Dermis blood vessel endothelial cell (primary cell): Measurements from ENCODE around the gene DUOXA1. TPM values are rescaled to one million over a fixed set of nuclear protein-coding genes. Genes with fewer than 3 reads are reported as not detected.
"Not testable (repeated sequence)": the region's sequence is repeated elsewhere in the genome, so short reads cannot be mapped to it uniquely, and the experiment has no call there.

Experiments
- DNase-seq: peaks from one replicate; pipeline ENCODE4 v3.0.0; 2010
- total RNA-seq: library from RNA; depleted of rRNA; stranded (reverse); fragments of >200 nt; gene quantifications from 2 replicates; pipeline ENCODE4 v1.2.3, GENCODE V29; 2014

DUOXA1 gene
- total RNA-seq, 1 donor from 2014 or later = not detected

- DNase-seq = no peak
These were observed 17.5 kb downstream of the DUOXA1 start for GRCh38 chr15:45112143-45112590.

- no peak for DNase-seq
These were observed 18.1 kb downstream of the DUOXA1 start for GRCh38 chr15:45111390-45112142.

- no peak for DNase-seq
These were observed 19.3 kb downstream of the DUOXA1 start for GRCh38 chr15:45110256-45110820.

- DNase-seq = no peak
These were observed 21.6 kb downstream of the DUOXA1 start for GRCh38 chr15:45107941-45108630.

GRCh38 chr15:45106002-45106790, 23.5 kb downstream of the DUOXA1 start:
- DNase-seq = no peak

GRCh38 chr15:45105586-45105985, 24.1 kb downstream of the DUOXA1 start:
- no peak for DNase-seq

- DNase-seq = not testable (repeated sequence)
These were observed 25.5 kb downstream of the DUOXA1 start for GRCh38 chr15:45104170-45104569.

DNA sequence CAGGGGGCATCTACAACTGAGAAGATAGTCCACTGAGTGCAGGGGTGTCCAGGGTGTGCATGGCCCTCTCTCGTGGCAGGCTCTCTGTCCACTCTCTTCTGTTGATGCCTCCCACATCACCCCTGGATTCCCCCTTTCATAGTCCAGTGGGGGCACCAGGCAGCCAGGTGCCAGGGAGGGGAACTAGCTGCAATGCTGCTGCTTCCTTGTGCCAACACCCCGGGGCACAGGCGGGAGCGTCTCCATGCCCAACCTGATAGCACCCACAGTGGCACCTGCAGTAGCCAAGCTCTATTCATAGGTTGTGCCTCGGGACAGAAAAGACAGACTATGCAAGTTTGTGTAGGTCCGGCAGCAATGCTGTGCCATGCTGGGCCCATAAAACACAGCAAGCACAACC, 27.5 kb downstream of the DUOXA1 start:
- no peak for DNase-seq

DNA sequence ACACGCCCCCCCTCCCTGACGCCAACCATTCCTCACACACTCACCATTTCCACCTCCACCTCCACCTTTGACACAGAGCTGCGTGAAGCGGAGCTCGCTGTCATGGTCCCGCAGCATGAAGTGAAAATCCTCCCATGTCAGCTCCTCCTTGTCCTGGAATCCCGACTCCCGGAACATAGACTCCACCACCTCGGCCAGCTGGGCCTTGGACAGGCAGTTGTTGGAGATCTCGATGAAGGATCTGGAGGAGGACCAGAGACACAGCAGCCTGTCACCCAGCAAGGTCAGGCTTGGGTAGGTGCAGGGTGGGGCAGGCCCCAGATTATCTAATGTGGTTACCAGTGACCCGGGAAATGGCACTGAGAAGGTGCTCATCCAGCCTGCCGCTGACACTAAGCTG, 27.9 kb downstream of the DUOXA1 start:
- no peak for DNase-seq

DNA sequence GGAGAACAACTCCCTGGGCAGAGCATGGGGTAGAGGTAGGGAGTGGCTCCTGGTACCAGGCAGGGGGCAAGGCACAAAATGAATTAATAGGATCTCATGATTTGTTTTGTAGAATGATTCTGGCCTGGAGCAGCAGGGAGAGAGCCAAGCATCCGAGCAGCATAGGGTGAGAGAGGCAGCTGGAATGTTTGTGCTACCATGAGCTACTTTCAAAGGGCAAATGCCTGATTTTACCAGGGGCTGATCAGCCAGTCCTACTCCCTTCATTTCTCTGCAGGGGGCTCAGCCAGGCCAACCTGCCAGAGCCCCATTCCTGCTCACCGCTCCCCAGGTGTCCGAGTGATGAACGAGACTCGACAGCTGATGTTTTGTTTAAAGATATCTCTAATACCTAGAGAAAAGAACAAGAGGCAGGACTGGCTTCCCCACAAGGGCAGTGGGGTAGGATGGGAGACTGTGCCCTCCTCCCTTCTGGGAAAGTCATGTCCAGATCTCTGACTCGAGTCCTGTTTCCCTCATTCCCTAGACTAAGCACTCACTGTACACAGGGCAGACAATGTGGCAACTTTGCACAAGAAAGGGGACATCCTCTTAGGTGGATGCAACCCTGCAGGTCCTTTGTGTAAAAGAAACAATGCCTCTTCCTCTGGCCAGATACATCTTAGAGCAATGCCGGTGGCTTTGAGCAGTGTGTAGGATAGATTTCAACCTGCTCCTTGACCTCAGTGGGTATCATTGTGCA, 28.6 kb downstream of the DUOXA1 start:
- no peak for DNase-seq

GRCh38 chr15:45099549-45100165, 30.0 kb downstream of the DUOXA1 start:
- DNase-seq = no peak

GRCh38 chr15:45097466-45097865, 32.2 kb downstream of the DUOXA1 start:
- DNase-seq = no peak

GRCh38 chr15:45095661-45096060, 34.0 kb downstream of the DUOXA1 start:
- no peak for DNase-seq

GRCh38 chr15:45094358-45094730, 35.3 kb downstream of the DUOXA1 start:
- DNase-seq = no peak

DNA sequence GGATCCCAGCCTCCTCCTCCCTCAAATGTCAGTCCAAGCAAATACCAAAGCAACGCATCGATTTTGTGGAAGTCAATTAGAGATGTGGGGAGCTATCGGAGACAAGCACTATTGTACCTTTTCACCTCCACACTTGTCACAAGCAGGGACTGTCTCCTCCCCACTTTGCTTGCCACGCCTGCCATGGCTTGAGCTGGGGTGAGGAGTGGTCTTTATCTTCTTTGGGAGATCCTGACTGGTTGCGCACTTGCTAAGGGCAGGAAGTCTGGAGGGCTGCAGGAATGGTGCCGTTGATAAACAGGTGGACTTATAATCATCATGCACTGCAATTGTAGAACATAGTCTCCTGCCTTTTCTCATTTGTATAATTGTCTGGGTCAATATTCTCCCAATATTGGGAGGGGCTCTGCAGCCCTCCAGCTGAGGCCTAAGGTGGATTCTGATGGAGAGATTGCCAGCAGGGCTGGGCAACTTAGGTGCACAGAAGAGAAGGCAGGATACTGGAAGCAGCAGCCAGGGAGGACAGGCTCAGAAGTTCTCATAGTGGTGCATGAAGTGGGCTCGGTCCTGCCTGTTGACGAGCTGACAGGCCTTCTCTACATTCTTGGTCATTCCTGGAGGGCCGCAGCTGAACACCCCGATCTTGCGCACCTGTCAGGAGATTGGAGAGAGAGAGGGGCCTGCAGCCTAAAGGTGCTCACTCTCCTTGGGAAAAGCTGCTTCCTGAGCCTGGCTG, 35.9 kb downstream of the DUOXA1 start:
- no peak for DNase-seq

GRCh38 chr15:45093013-45093412, 36.7 kb downstream of the DUOXA1 start:
- no peak for DNase-seq

DNA sequence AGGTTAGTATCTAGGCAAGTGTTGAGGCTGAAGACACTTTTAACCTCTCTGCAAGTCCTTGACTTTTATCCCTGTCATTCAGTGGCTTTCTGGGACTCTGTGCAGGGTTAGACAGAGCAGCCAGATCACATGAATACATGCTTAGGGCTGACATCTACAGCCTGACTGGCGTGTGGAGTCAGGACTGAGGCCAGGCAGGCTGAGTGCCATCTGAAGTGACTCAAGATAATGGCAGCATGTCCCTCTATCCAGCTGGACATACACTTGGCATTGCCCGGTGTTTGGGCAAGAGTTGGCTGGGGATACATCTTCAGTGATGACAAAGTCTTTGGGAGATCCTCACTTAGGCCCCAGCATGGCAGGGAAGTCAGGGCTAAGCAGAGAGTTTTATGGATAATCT, 38.1 kb downstream of the DUOXA1 start:
- DNase-seq = no peak

DNA sequence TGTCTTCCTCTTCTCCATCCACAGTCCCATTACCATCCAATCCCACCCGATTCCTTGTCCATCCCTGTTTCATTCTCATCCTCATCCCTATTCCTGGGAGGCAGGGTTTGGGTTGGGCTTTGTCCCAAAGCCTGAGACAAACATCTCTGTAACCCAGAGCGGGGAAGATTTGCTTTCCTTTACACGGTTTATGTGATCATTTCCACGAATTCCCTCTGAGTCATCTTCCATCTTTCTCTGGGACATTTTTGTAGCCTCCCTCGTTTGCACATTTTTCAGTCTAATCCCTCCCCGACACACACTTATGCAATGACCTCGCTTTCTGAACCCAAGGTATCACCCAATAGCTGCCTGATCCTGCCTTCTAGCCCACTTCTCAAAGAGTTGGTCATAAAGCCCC, 38.5 kb downstream of the DUOXA1 start:
- no peak for DNase-seq

DNA sequence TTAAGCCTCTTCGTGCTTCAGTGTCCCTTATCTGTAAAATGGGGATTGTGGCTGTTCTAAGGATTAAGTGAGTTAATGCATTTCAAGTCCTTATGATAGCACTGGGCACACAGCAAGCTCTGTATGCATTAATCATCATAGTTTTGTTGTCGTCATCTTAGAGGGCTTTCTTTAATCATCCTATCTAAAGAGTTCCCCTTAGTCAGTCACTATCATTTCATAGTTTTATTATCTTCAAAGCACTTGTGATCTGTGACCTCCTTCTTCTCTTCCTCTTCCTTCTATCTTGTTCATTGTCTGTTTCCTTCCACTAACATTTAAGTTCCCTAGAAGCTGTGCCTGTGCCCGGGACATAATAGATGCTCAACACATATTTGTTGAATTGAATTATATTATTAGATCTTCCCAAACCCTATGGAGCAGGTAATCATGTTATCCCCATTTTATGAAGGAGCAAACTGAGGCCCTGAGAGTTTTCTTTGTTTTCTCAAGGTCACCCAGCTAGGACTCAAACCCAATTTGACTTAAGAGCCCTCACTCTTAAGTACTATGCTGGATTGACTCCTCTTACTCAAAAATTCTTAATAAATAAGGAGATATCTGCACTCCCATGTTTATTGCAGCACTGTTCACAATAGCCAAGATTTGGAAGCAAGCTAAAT, 39.8 kb downstream of the DUOXA1 start:
- DNase-seq = no peak
